Gastroesophageal sphincter (tissue), 3 donors: ENCODE data around the gene ATAD2B.

Experiments
- POLR2A ChIP-seq, 2 donors: fragments of 450-650 bp; IDR thresholded peaks; one replicate each; pipeline ENCODE4 v1.6.1; 2017; ENCODE audit warnings: antibody characterized with exemption in 2 of 2, mild to moderate bottlenecking in 2 of 2, moderate library complexity in 1 of 2
- POLR2AphosphoS5 ChIP-seq: sonication (generic); formaldehyde crosslinking; IDR thresholded peaks from one replicate; pipeline ENCODE4 v1.6.1; 2017; ENCODE audit warnings: antibody characterized with exemption
- TF ChIP-seq, protein P1 (sequence below), 4 experiments: fragments of 200-600 bp in 2 of 4; fragments of 450-650 bp in 2 of 4; sonication (generic) in 1 of 4; IDR thresholded peaks; one replicate each; pipeline ENCODE4 v1.5.1; 2017 to 2019; ENCODE audit warnings: antibody characterized with exemption in 4 of 4, mild to moderate bottlenecking in 2 of 4, moderate library complexity in 2 of 4

DNA sequence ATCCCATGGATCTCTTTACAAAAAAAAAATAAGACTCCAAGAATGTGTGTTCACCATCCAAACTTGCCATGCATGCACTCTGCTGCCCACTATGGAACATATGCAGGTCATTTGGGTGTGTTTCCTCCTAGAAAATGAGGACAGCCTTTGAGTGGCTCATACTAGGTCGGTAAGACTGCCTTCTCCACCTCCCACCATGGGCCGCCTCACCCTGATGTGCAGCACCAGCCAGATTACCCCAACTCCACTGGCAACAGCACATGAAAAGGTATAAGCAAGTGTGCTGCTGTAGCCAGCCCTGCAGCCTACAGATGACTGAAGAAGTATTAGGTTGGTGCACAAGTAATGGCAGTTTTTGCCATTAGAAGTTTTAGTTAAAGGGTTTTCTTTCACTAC, 214.2 kb downstream of the ATAD2B start:
- TF ChIP-seq, protein P1, sequence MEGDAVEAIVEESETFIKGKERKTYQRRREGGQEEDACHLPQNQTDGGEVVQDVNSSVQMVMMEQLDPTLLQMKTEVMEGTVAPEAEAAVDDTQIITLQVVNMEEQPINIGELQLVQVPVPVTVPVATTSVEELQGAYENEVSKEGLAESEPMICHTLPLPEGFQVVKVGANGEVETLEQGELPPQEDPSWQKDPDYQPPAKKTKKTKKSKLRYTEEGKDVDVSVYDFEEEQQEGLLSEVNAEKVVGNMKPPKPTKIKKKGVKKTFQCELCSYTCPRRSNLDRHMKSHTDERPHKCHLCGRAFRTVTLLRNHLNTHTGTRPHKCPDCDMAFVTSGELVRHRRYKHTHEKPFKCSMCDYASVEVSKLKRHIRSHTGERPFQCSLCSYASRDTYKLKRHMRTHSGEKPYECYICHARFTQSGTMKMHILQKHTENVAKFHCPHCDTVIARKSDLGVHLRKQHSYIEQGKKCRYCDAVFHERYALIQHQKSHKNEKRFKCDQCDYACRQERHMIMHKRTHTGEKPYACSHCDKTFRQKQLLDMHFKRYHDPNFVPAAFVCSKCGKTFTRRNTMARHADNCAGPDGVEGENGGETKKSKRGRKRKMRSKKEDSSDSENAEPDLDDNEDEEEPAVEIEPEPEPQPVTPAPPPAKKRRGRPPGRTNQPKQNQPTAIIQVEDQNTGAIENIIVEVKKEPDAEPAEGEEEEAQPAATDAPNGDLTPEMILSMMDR (IDR thresholded peaks at IDR 0.05): no peak
- TF ChIP-seq POLR2A (IDR thresholded peaks at IDR 0.05) (no peak), POLR2AphosphoS5 (no peak)
